ENCODE measurements around the gene CMBL. TPM values are rescaled to one million over a fixed set of nuclear protein-coding genes. Genes with fewer than 3 reads are reported as not detected.
A peak's percentile ranks its signal among the peaks of the same experiment; 100 is the strongest.

The CMBL gene
- total and polyA plus RNA-seq, 8 donors = 6.2 to 20.3 (median 11.6) TPM

DNA sequence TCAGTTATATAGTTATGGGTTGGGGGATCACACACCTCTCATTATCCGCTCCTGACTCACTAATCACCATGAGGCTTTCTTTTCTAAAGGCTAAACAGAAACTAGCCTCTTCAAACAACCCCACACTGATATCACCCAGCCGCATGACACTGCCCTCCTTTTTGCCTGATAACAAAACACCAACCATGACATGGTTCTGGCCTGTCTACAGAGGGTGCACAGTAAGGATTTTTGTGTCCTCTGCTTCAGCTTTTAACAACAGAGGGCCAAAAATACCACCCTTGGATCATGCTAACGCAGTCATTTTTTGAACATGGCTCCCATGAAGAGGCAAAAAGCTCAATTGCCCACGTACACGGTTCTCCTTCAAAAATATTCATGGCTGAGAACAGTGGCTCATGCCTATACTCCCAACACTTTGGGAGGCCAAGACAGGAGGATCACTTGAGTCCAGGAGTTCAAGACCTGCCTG is 4.0 kb downstream of the CMBL start:
- FAIRE-seq (no peak), ATAC-seq (peak in 2 of 4 donors; percentile 5 to 18), DNase-seq (no peak)
- no peak overlapping the region for H3K4me3 ChIP-seq
- intact Hi-C loops (cut with DNase I) = no loop called here
- H3K27ac ChIP-seq = peak overlapping the region in 2 of 4 donors; percentile 71 to 76
- H3K9me3 ChIP-seq = no peaks in the 10 kb centered on the region
- TF ChIP-seq, protein P1, sequence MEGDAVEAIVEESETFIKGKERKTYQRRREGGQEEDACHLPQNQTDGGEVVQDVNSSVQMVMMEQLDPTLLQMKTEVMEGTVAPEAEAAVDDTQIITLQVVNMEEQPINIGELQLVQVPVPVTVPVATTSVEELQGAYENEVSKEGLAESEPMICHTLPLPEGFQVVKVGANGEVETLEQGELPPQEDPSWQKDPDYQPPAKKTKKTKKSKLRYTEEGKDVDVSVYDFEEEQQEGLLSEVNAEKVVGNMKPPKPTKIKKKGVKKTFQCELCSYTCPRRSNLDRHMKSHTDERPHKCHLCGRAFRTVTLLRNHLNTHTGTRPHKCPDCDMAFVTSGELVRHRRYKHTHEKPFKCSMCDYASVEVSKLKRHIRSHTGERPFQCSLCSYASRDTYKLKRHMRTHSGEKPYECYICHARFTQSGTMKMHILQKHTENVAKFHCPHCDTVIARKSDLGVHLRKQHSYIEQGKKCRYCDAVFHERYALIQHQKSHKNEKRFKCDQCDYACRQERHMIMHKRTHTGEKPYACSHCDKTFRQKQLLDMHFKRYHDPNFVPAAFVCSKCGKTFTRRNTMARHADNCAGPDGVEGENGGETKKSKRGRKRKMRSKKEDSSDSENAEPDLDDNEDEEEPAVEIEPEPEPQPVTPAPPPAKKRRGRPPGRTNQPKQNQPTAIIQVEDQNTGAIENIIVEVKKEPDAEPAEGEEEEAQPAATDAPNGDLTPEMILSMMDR (IDR thresholded peaks at IDR 0.05) = no peak
- peaks cover 8 to 43% (median 23%) of the 10 kb centered on the region in 3 donors for H3K4me1 ChIP-seq
- no peaks in the 10 kb centered on the region for H3K27me3 ChIP-seq
- WGBS, 2 donors = 63 to 68% methylated on average over 5 of the region's 5 CpGs
- no peaks in the 10 kb centered on the region for H3K36me3 ChIP-seq

DNA sequence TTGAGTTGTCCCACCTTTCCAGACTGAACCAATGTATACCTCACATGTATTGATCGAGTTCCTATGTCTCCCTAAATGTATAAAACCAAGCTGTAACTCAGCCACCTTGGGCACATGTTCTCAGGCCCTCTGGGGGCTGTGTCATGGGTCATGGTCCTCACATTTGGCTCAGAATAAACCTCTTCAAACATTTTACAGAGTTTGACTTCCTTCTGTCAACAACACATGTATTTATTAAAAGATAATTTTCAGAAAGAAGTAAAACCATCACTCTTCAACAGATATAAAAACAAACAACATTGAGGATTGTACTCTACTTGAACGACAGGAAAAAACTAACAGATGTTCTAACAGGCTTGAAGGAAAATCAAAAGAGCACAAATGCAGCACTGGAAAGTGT is 4.5 kb downstream of the CMBL start:
- Histone ChIP-seq H3K9me3 (no peaks in the 10 kb centered on the region), H3K4me1 (peaks cover 8 to 39% (median 23%) of the 10 kb centered on the region in 3 donors), H3K4me3 (no peak overlapping the region), H3K27me3 (no peaks in the 10 kb centered on the region), H3K36me3 (no peaks in the 10 kb centered on the region), H3K27ac (peak overlapping the region in 3 of 4 donors; percentile 2 to 76 (median 71))
- no peak for ATAC-seq
- FAIRE-seq = no peak
- TF ChIP-seq, protein P1 (IDR thresholded peaks at IDR 0.05) = no peak
- DNase-seq = no peak
- intact Hi-C loops (cut with DNase I) = no loop called here
- WGBS, 2 donors = 46 to 61% methylated on average over 2 of the region's 2 CpGs

DNA sequence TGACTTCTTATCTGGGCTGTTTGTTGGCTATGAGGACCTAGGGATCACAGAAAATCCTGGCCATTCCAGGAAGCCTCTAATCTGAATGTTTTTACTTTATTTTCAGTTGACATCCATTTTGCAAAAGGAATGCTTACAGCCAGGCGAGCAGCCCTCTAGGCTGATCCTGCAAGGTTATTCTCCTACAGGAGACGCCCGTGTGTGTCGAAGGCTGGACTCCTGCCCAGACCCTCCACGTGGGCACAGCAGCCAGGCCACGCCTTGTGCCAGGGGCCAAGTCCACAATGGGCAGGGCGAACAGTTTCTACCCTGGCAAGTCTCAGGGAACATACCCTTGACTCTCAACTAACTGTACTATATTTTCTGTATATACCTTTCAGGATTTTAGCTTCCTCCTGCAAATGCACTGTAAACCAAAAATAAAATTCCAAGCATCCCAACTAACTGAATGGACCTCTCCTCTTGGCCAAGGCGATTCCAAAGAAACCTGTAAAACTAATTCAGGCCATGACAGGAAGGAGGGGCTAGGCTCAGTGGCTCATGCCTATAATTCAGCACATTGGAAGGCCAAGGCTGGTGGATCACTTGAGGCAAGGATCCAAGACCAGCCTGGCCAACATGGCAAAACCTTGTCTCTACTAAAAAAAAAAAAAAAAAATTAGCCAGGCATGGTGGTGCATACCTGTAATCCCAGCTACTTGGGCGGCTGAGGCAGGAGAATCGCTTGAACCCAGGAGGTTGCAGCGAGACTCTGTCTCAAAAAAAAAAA is 5.7 kb downstream of the CMBL start:
- Histone ChIP-seq H3K36me3 (no peaks in the 10 kb centered on the region), H3K27ac (peak overlapping the region; percentile 43 to 76 (median 66)), H3K9me3 (no peaks in the 10 kb centered on the region), H3K4me3 (peak overlapping the region in 2 of 4 donors; percentile 16 to 28), H3K4me1 (peaks cover 8 to 36% (median 23%) of the 10 kb centered on the region in 3 donors), H3K27me3 (no peaks in the 10 kb centered on the region)
- FAIRE-seq = no peak
- WGBS, 2 donors = 32 to 34% methylated on average over 11 of the region's 11 CpGs
- intact Hi-C loops (cut with DNase I) = no loop called here
- peak; percentile 94 to 97 (median 96) for ATAC-seq
- TF ChIP-seq, protein P1 (IDR thresholded peaks at IDR 0.05) = no peak
- peak; percentile 90 to 97 (median 96) for DNase-seq

DNA sequence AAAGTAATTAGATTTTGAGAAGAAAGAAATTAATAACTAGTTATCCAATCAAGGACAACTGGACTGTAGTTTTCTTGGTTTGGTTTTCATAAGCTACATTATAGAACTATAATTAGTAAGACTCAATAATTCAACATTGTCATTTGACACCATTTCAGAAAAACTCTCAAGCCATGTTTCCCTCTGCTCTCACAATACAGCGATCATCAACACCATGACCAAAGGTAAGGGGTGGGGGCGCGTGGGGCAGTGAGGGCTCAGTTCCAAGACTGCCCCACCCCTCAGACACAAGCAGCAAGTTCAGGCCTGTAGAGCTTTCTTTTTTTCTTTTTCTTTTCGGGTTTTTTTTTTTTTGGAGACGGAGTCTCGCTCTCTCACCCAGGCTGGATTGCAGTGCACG is 6.4 kb downstream of the CMBL start:
- intact Hi-C loops (cut with DNase I) = no loop called here
- Histone ChIP-seq H3K36me3 (no peaks in the 10 kb centered on the region), H3K27ac (peak overlapping the region; percentile 43 to 76 (median 66)), H3K4me1 (peaks cover 5 to 29% (median 23%) of the 10 kb centered on the region in 3 donors), H3K27me3 (no peaks in the 10 kb centered on the region), H3K4me3 (peak overlapping the region in 2 of 4 donors; percentile 16 to 28), H3K9me3 (no peaks in the 10 kb centered on the region)
- WGBS, 2 donors = 37 to 42% methylated on average over 7 of the region's 7 CpGs
- no peak for FAIRE-seq
- peak in 1 of 6 donors; percentile 33 for DNase-seq
- peak; percentile 14 to 39 (median 36) for ATAC-seq
- TF ChIP-seq, protein P1 (IDR thresholded peaks at IDR 0.05) = no peak

DNA sequence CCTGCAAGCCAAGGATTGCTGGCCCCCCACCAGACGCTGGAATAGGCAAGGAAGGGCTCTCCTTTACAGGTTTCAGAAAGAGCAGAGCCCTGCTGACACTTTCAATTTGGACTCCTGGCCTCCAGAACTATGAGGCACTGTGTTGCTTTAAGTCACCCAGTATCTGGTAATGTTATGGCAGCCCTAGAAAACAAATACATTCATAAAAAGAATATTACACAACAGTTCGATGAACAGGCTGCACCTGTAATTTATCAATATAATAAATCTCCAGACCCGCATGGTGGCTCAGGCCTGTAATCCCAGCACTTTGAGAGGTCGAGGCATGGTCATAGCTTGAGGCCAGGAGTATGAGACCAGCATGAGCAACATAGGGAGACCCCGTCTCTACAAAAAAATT is 7.5 kb downstream of the CMBL start:
- Histone ChIP-seq H3K4me1 (peaks cover 0 to 29% (median 23%) of the 10 kb centered on the region in 3 donors), H3K36me3 (no peaks in the 10 kb centered on the region), H3K9me3 (no peaks in the 10 kb centered on the region), H3K4me3 (no peak overlapping the region), H3K27me3 (no peaks in the 10 kb centered on the region), H3K27ac (no peak overlapping the region)
- TF ChIP-seq, protein P1 (IDR thresholded peaks at IDR 0.05) = no peak
- ATAC-seq (no peak), FAIRE-seq (no peak), DNase-seq (no peak)
- intact Hi-C loops (cut with DNase I) = no loop called here
- WGBS, 2 donors = 77 to 82% methylated on average over 5 of the region's 5 CpGs

All from pancreas (tissue), 10 donors.